ENCODE results near the gene TERT.
"Not testable (repeated sequence)": the region's sequence is repeated elsewhere in the genome, so short reads cannot be mapped to it uniquely, and the experiment has no call there.

TERT gene

DNA sequence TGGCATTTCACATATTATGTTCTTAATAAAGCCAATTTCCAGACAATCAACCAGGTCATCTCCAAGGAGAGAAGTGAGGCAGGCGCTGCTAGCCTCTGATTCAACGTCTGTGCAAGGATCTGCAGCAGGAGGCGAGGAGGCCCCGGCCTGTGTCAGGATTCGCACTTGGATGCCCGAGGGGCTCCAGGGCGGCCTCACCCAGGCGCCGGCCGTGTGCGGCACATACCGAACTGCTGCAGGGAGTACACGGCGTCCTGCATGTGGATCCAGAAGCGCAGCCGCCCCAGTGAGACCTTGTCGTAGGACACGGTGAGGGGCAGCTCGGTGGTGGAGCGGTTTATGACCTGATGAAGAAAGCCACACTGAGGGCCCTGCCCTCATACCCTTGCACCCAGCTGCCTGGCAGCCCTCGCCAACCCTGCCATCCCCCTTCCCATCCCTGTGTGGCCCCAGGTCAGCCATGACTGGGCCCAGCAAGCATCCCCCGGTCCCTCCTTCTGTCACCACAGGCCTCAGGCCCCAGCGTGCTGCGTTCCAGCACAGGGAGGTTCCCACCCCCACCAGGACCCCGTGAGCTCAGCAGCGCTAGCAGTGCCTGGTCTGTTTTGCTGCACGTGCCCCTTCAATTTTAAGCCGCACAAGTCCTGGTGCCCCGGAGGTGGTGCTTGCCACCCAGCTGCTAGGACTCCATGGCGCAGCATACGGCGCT is 40.1 kb upstream of the TERT start:
- Histone ChIP-seq H4K20me1 (ENCODE audit: insufficient read depth, low read length) (peaks cover 76% of the 10 kb centered on the region), H3K9ac (ENCODE audit: low read depth, low read length) (no peak overlapping the region), H3K27ac (ENCODE audit: low read length) (no peak overlapping the region), H3K4me3 (ENCODE audit: low read depth in 1 of 2, low read length in 2 of 2) (no peak overlapping the region), H3K4me2 (ENCODE audit: insufficient read depth, low read length) (no peak overlapping the region), H3K36me3 (ENCODE audit: insufficient read depth, low read length) (peaks cover 98% of the 10 kb centered on the region), H3K4me1 (ENCODE audit: insufficient read depth, low read length) (peaks cover 7% of the 10 kb centered on the region), H3K9me3 (ENCODE audit: insufficient read depth, low read length, severe bottlenecking) (no peaks in the 10 kb centered on the region), H3K27me3 (ENCODE audit: insufficient read depth, low read length, poor library complexity) (no peaks in the 10 kb centered on the region), H2AFZ (ENCODE audit: low read depth, low read length) (no peak overlapping the region), H3K79me2 (ENCODE audit: insufficient read depth, low read length) (peaks cover 91% of the 10 kb centered on the region)
- no peak for TF ChIP-seq EZH2 (IDR thresholded peaks at IDR 0.05; ENCODE audit: borderline replicate concordance, low read depth, low read length, severe bottlenecking)
- TF ChIP-seq, protein P1, sequence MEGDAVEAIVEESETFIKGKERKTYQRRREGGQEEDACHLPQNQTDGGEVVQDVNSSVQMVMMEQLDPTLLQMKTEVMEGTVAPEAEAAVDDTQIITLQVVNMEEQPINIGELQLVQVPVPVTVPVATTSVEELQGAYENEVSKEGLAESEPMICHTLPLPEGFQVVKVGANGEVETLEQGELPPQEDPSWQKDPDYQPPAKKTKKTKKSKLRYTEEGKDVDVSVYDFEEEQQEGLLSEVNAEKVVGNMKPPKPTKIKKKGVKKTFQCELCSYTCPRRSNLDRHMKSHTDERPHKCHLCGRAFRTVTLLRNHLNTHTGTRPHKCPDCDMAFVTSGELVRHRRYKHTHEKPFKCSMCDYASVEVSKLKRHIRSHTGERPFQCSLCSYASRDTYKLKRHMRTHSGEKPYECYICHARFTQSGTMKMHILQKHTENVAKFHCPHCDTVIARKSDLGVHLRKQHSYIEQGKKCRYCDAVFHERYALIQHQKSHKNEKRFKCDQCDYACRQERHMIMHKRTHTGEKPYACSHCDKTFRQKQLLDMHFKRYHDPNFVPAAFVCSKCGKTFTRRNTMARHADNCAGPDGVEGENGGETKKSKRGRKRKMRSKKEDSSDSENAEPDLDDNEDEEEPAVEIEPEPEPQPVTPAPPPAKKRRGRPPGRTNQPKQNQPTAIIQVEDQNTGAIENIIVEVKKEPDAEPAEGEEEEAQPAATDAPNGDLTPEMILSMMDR (IDR thresholded peaks at IDR 0.05; ENCODE audit: borderline replicate concordance, extremely low read depth, low read length, poor library complexity, severe bottlenecking) = no peak
- ATAC-seq (ENCODE audit: insufficient read depth, low read depth) (no peak), DNase-seq (no peak)

DNA sequence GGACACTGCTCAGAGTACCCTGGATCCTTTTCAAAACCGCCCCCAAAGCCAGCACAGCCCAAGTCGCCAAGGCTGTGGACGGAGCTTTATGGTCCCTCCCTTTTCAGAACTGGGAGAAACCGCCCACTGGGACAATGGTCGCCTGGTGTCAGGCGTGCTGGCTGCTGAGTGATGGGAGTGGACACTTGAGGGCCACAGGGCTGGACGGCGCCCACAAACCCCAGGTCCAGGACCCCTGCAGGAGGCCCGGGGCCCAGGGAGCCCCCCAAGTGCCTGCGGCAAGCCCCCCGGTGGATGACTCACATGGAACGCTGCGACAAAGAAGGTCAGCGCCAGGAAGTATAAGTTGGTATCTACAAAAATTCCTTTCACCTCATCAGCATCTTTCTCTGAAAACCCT is 39.1 kb upstream of the TERT start:
- H3K9ac ChIP-seq (ENCODE audit: low read depth, low read length) = no peak overlapping the region
- H3K79me2 ChIP-seq (ENCODE audit: insufficient read depth, low read length) = peaks cover 93% of the 10 kb centered on the region
- peaks cover 76% of the 10 kb centered on the region for H4K20me1 ChIP-seq (ENCODE audit: insufficient read depth, low read length)

DNA sequence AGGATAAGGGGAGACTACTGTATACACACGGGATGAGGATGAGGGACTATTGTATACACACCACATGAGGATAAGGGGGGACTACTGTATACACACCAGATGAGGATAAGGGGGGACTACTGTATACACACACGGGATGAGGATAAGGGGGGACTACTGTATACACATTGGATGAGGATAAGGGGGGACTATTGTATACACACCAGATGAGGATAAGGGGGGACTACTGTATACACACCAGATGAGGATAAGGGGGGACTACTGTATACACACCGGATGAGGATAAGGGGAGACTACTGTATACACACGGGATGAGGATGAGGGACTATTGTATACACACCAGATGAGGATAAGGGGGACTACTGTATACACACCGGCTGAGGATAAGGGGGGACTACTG is 38.4 kb upstream of the TERT start:
- H3K36me3 ChIP-seq (ENCODE audit: insufficient read depth, low read length) = peaks cover 95% of the 10 kb centered on the region
- not testable (repeated sequence) for H2AFZ ChIP-seq (ENCODE audit: low read depth, low read length); H3K4me1 ChIP-seq (ENCODE audit: insufficient read depth, low read length); ATAC-seq (ENCODE audit: insufficient read depth, low read depth); DNase-seq; H3K27me3 ChIP-seq (ENCODE audit: insufficient read depth, low read length, poor library complexity); H3K4me2 ChIP-seq (ENCODE audit: insufficient read depth, low read length); H3K9ac ChIP-seq (ENCODE audit: low read depth, low read length); H3K4me3 ChIP-seq (ENCODE audit: low read depth in 1 of 2, low read length in 2 of 2); H3K27ac ChIP-seq (ENCODE audit: low read length); H3K9me3 ChIP-seq (ENCODE audit: insufficient read depth, low read length, severe bottlenecking)
- H4K20me1 ChIP-seq (ENCODE audit: insufficient read depth, low read length) = peaks cover 76% of the 10 kb centered on the region
- peaks cover 93% of the 10 kb centered on the region for H3K79me2 ChIP-seq (ENCODE audit: insufficient read depth, low read length)

More for the DNA sequence above, 39.1 kb upstream of the TERT start:
- Histone ChIP-seq H3K27me3 (ENCODE audit: insufficient read depth, low read length, poor library complexity) (no peaks in the 10 kb centered on the region), H3K9me3 (ENCODE audit: insufficient read depth, low read length, severe bottlenecking) (no peaks in the 10 kb centered on the region), H2AFZ (ENCODE audit: low read depth, low read length) (no peak overlapping the region), H3K27ac (ENCODE audit: low read length) (no peak overlapping the region), H3K36me3 (ENCODE audit: insufficient read depth, low read length) (peaks cover 96% of the 10 kb centered on the region), H3K4me2 (ENCODE audit: insufficient read depth, low read length) (no peak overlapping the region), H3K4me3 (ENCODE audit: low read depth in 1 of 2, low read length in 2 of 2) (no peak overlapping the region), H3K4me1 (ENCODE audit: insufficient read depth, low read length) (peaks cover 6% of the 10 kb centered on the region)
- TF ChIP-seq, protein P1 (IDR thresholded peaks at IDR 0.05; ENCODE audit: borderline replicate concordance, extremely low read depth, low read length, poor library complexity, severe bottlenecking) = no peak
- TF ChIP-seq EZH2 (IDR thresholded peaks at IDR 0.05; ENCODE audit: borderline replicate concordance, low read depth, low read length, severe bottlenecking) = no peak
- no peak for DNase-seq
- no peak for ATAC-seq (ENCODE audit: insufficient read depth, low read depth)

DNA sequence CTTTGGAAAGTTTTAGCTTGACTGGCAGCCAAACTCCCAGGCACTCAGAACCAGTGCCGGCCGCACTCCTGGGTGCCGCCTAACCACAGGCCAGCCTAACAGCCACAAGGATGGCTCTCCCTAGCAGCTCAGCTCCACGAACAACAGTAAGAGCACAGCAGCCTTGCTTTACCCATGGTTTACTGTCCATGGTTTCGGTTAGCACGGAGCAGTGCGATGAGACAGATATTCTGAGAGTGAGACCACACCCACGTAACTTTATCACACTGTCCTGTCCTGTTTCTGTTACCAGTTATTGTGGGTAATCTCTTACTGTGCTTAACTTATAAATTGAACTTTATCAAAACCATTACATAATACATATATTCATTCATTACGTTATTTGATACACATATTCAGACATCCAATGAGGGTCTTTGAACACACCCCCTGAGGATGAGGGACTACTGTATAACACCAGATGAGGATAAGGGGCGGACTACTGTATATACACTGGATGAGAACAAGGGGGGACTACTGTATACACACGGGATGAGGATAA is 37.7 kb upstream of the TERT start:
- H3K36me3 ChIP-seq (ENCODE audit: insufficient read depth, low read length) = peaks cover 88% of the 10 kb centered on the region
- H3K4me3 ChIP-seq (ENCODE audit: low read depth in 1 of 2, low read length in 2 of 2) = no peak overlapping the region
- H2AFZ ChIP-seq (ENCODE audit: low read depth, low read length) = no peak overlapping the region
- no peak overlapping the region for H3K9ac ChIP-seq (ENCODE audit: low read depth, low read length)
- ATAC-seq (ENCODE audit: insufficient read depth, low read depth) (peak; percentile 43), DNase-seq (no peak)
- no peaks in the 10 kb centered on the region for H3K27me3 ChIP-seq (ENCODE audit: insufficient read depth, low read length, poor library complexity)
- no peaks in the 10 kb centered on the region; the same call in none of the 2 replicates for H3K4me1 ChIP-seq (ENCODE audit: insufficient read depth, low read length)
- no peak overlapping the region for H3K27ac ChIP-seq (ENCODE audit: low read length)
- H3K4me2 ChIP-seq (ENCODE audit: insufficient read depth, low read length) = no peak overlapping the region
- peaks cover 72% of the 10 kb centered on the region for H4K20me1 ChIP-seq (ENCODE audit: insufficient read depth, low read length)
- TF ChIP-seq, protein P1 (IDR thresholded peaks at IDR 0.05; ENCODE audit: borderline replicate concordance, extremely low read depth, low read length, poor library complexity, severe bottlenecking) = no peak
- no peaks in the 10 kb centered on the region for H3K9me3 ChIP-seq (ENCODE audit: insufficient read depth, low read length, severe bottlenecking)
- peaks cover 89% of the 10 kb centered on the region for H3K79me2 ChIP-seq (ENCODE audit: insufficient read depth, low read length)
